ENCODE results near the gene OR12D2.

GRCh38 chr6:29368765-29369164, 26.7 kb upstream of the OR12D2 start, which contains the start of gene OR5V1:
- no peak for TF ChIP-seq CTCF (tag by site-specific recombination; IDR thresholded peaks at IDR 0.05)
- no peak for TF ChIP-seq ZNF654 (tag by site-specific recombination; IDR thresholded peaks at IDR 0.05; ENCODE audit: low read depth)
- TF ChIP-seq ZNF473 (tag by site-specific recombination; IDR thresholded peaks at IDR 0.05), result no peak
- no peak for TF ChIP-seq ZNF184 (tag by site-specific recombination; IDR thresholded peaks at IDR 0.05)
- no peak for TF ChIP-seq ELK4 (IDR thresholded peaks at IDR 0.05; ENCODE audit: borderline replicate concordance, low read depth, low read length)
- TF ChIP-seq ZBTB49 (tag by site-specific recombination; IDR thresholded peaks at IDR 0.05; ENCODE audit: low read depth), result no peak
- TF ChIP-seq GLIS2 (tag by site-specific recombination; IDR thresholded peaks at IDR 0.05), result no peak
- TF ChIP-seq ZNF274 (IDR thresholded peaks at IDR 0.05; ENCODE audit: low read length), result no peak
- TF ChIP-seq ZNF274 (tag by site-specific recombination; IDR thresholded peaks at IDR 0.05; ENCODE audit: borderline replicate concordance), result no peak
- TF ChIP-seq ZXDB (tag by site-specific recombination; IDR thresholded peaks at IDR 0.05), result no peak
- TF ChIP-seq KLF9 (tag by site-specific recombination; IDR thresholded peaks at IDR 0.05; ENCODE audit: low read depth), result no peak

Data from HEK293 (cell line).